PC-3 (cell line): Measurements from ENCODE around the gene MC1R.

Source experiments
- CTCF ChIP-seq: fragments of 300-600 bp; sonication (generic); conservative IDR thresholded peaks from 2 replicates; pipeline ENCODE4 v1.5.1; 2017; ENCODE audit warnings: antibody characterized with exemption, low read depth, mild to moderate bottlenecking, low read length
- EZH2 ChIP-seq: fragments of 300-600 bp; sonication (generic); IDR thresholded peaks from one replicate; pipeline ENCODE4 v1.6.1; 2017; ENCODE audit warnings: antibody characterized with exemption, mild to moderate bottlenecking, low read length; ENCODE audit not compliant: unreplicated experiment

- no peak for TF ChIP-seq CTCF
- TF ChIP-seq EZH2, result no peak
Observed at GRCh38 chr16:89960966-89961365, 42.3 kb downstream of the MC1R start.
